ENCODE data around the gene BRME1. TPM values are rescaled to one million over a fixed set of nuclear protein-coding genes. Genes with fewer than 3 reads are reported as not detected.

The BRME1 gene
- polyA plus RNA-seq, 3 donors, result 0.05 to 0.28 TPM; not detected in 1

DNA sequence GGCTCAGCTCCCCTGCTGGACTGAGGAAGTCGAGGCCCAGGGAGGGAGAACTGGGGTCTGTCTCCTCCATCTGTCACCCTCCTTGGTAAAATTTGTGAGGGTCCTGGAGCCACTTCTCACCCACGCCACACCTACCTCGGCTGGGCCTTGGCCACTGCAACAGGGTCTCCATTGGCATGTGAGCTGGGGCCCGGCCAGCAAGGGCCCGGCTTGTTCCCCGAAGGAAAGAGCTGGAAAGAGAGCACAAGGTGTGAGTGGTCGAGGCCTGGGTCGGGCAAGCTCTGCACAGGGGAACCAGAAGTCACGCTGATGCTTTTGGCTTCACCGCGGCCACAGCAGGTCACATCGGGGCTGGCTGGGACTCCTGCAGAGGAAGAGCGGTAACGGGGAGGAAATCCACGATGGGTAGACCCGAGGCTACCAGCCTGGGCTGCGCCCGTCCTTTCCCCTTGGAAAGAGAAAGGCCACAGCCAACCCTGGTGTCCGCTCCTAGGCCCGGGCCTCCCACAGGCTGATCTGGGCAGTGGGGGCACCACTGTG is 20.0 kb downstream of the BRME1 start:
- Histone ChIP-seq H3K36me3 (replicated peaks in 1 of 2; ENCODE audit: control insufficient read depth in 1 of 2, insufficient read depth in 2 of 2, low read length in 2 of 2) (no peaks in the 10 kb centered on the region), H2AFZ (ENCODE audit: insufficient read depth, low read depth, low read length, poor library complexity, severe bottlenecking) (no peak overlapping the region), H3K4me1 (ENCODE audit: control insufficient read depth in 1 of 2, insufficient read depth in 2 of 2, low read length in 2 of 2) (peaks cover 20 to 21% of the 10 kb centered on the region in 2 donors), H3K9me3 (replicated peaks in 1 of 2; ENCODE audit: control insufficient read depth in 1 of 2, insufficient read depth in 1 of 2, low read length in 2 of 2) (no peaks in the 10 kb centered on the region), H3K4me2 (replicated peaks; ENCODE audit: extremely low read depth, low read length, poor library complexity, severe bottlenecking) (no peak overlapping the region), H3K27me3 (ENCODE audit: control insufficient read depth in 2 of 2, insufficient read depth in 2 of 2, low read length in 2 of 2) (peaks cover 0 to 15% of the 10 kb centered on the region in 2 donors), H3K4me3 (replicated peaks in 1 of 3; ENCODE audit: low read depth in 2 of 3, low read length in 3 of 3) (no peak overlapping the region), H3K79me2 (ENCODE audit: insufficient read depth, low read length) (no peaks in the 10 kb centered on the region), H4K20me1 (ENCODE audit: insufficient read depth, low read length) (no peaks in the 10 kb centered on the region), H3K27ac (ENCODE audit: low read depth in 1 of 2, low read length in 2 of 2) (no peak overlapping the region), H3K9ac (ENCODE audit: insufficient read depth, low read length, poor library complexity, severe bottlenecking) (no peak overlapping the region)
- DNase-seq, result no peak
- H3K4me1 Mint-ChIP-seq, result peaks cover 17% of the 10 kb centered on the region
- no peak overlapping the region for H3K27ac Mint-ChIP-seq
- TF ChIP-seq, protein P1, sequence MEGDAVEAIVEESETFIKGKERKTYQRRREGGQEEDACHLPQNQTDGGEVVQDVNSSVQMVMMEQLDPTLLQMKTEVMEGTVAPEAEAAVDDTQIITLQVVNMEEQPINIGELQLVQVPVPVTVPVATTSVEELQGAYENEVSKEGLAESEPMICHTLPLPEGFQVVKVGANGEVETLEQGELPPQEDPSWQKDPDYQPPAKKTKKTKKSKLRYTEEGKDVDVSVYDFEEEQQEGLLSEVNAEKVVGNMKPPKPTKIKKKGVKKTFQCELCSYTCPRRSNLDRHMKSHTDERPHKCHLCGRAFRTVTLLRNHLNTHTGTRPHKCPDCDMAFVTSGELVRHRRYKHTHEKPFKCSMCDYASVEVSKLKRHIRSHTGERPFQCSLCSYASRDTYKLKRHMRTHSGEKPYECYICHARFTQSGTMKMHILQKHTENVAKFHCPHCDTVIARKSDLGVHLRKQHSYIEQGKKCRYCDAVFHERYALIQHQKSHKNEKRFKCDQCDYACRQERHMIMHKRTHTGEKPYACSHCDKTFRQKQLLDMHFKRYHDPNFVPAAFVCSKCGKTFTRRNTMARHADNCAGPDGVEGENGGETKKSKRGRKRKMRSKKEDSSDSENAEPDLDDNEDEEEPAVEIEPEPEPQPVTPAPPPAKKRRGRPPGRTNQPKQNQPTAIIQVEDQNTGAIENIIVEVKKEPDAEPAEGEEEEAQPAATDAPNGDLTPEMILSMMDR (IDR thresholded peaks at IDR 0.05), result no peak
- peaks cover 10 to 25% (median 16%) of the 10 kb centered on the region in 3 donors for H3K27me3 Mint-ChIP-seq (ENCODE audit: low read depth in 3 of 3)
- H3K9me3 Mint-ChIP-seq, result peaks cover 0 to 3% (median 0%) of the 10 kb centered on the region in 7 donors
- H3K4me3 Mint-ChIP-seq, result no peak overlapping the region
- H3K36me3 Mint-ChIP-seq, result no peaks in the 10 kb centered on the region
- intact Hi-C loops (cut with micrococcal nuclease), result loop anchor here (10.0 kb wide), 2 partner anchors 159 to 459 kb away; no protein-coding TSS in a partner anchor
- WGBS (ENCODE audit: insufficient coverage), result 36% methylated on average over 18 of the region's 20 CpGs

DNA sequence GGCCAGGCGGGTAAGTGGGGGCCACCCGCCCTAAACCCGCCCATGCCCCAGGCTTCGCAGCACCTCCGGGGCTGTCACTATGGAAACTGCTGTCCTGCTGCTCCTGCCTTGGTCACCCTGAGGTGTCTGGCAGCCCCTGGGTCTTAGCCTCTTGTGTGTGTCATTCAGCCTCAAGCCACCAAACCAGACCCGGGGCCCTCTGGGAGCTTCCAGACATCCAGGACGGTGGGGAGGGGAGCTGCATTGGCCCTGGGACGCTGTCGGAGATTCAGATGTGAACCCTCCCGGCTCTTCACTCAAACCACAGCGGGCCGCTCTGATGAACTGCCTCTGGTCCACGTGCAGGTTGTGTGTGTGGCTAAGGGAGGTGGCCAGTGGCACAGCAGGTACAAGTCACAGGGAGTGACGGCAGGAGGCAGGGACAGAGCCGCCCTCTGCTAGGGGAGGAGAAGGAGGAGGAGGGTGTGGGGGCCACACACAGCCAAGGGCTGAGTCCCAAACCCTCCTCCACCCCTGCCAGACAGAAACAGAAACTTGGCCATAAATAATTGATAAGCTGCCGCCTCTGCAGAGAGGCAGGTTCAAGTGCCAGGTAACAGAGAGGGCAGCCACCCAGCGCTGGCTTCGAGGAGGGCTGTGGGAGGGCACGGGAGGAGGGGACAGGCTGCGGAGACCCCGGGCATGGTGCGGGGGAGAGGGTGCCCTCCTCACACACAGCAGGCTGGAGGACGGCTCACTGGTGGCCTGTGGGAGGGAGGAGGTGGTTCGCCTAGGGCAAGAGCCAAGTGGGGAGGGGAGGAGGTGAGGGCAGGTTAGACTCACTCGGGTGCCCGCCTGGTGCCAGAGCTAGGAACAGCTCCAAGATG is 21.0 kb downstream of the BRME1 start:
- Histone ChIP-seq H3K9ac (ENCODE audit: insufficient read depth, low read length, poor library complexity, severe bottlenecking) (no peak overlapping the region), H2AFZ (ENCODE audit: insufficient read depth, low read depth, low read length, poor library complexity, severe bottlenecking) (no peak overlapping the region), H3K9me3 (replicated peaks in 1 of 2; ENCODE audit: control insufficient read depth in 1 of 2, insufficient read depth in 1 of 2, low read length in 2 of 2) (no peaks in the 10 kb centered on the region), H3K4me2 (replicated peaks; ENCODE audit: extremely low read depth, low read length, poor library complexity, severe bottlenecking) (no peak overlapping the region), H3K79me2 (ENCODE audit: insufficient read depth, low read length) (no peaks in the 10 kb centered on the region), H3K4me3 (replicated peaks in 1 of 3; ENCODE audit: low read depth in 2 of 3, low read length in 3 of 3) (no peak overlapping the region), H3K27ac (ENCODE audit: low read depth in 1 of 2, low read length in 2 of 2) (no peak overlapping the region), H4K20me1 (ENCODE audit: insufficient read depth, low read length) (no peaks in the 10 kb centered on the region), H3K36me3 (replicated peaks in 1 of 2; ENCODE audit: control insufficient read depth in 1 of 2, insufficient read depth in 2 of 2, low read length in 2 of 2) (no peaks in the 10 kb centered on the region), H3K27me3 (ENCODE audit: control insufficient read depth in 2 of 2, insufficient read depth in 2 of 2, low read length in 2 of 2) (peaks cover 0 to 16% of the 10 kb centered on the region in 2 donors), H3K4me1 (ENCODE audit: control insufficient read depth in 1 of 2, insufficient read depth in 2 of 2, low read length in 2 of 2) (peaks cover 28% of the 10 kb centered on the region in 2 donors)
- TF ChIP-seq, protein P1 (IDR thresholded peaks at IDR 0.05), result no peak
- H3K36me3 Mint-ChIP-seq, result no peaks in the 10 kb centered on the region
- no peak overlapping the region for H3K27ac Mint-ChIP-seq
- H3K27me3 Mint-ChIP-seq (ENCODE audit: low read depth in 3 of 3), result peaks cover 10 to 30% (median 20%) of the 10 kb centered on the region in 3 donors
- no peak for DNase-seq
- no peak overlapping the region for H3K4me3 Mint-ChIP-seq
- peaks cover 0 to 4% (median 0%) of the 10 kb centered on the region in 7 donors for H3K9me3 Mint-ChIP-seq
- 98% methylated on average over 16 of the region's 26 CpGs for WGBS (ENCODE audit: insufficient coverage)
- peaks cover 24% of the 10 kb centered on the region for H3K4me1 Mint-ChIP-seq
- intact Hi-C loops (cut with micrococcal nuclease), result loop anchor here (5.0 to 10.0 kb wide), 4 partner anchors 160 to 460 kb away; partner anchors contain the start of genes ASF1B (in 1 of the 2) and MISP3 (in 1 of the 2)

Measured in CD14-positive monocyte (primary cell).